Measurements from ENCODE around the gene MARCHF5. TPM values are rescaled to one million over a fixed set of nuclear protein-coding genes. Genes with fewer than 3 reads are reported as not detected.
"Not testable (repeated sequence)": the region's sequence is repeated elsewhere in the genome, so short reads cannot be mapped to it uniquely, and the experiment has no call there.

MARCHF5 gene
- total and polyA plus RNA-seq, 12 donors = 10.2 to 40.1 (median 31.9) TPM

- intact Hi-C loops (cut with DNase I) = no loop called here
- H3K36me3 ChIP-seq = peaks cover 0 to 62% (median 10%) of the 10 kb centered on the region in 9 donors
- H3K27ac ChIP-seq = no peak overlapping the region
- no peak for TF ChIP-seq CTCF (IDR thresholded peaks at IDR 0.05)
- H3K9me3 ChIP-seq = no peaks in the 10 kb centered on the region
- DNase-seq (no peak), ATAC-seq (no peak)
- H3K4me1 ChIP-seq = peaks cover 0 to 16% (median 7%) of the 10 kb centered on the region in 9 donors
- 75 to 81% methylated on average over 2 of the region's 2 CpGs for WGBS, 2 donors
- H3K4me3 ChIP-seq = no peak overlapping the region
- no peaks in the 10 kb centered on the region for H3K27me3 ChIP-seq
Measured at GRCh38 chr10:92316610-92317009, 25.6 kb downstream of the MARCHF5 start.

- Histone ChIP-seq H3K27ac (no peak overlapping the region), H3K4me3 (no peak overlapping the region), H3K27me3 (no peaks in the 10 kb centered on the region), H3K9me3 (no peaks in the 10 kb centered on the region), H3K36me3 (peaks cover 0 to 23% (median 5%) of the 10 kb centered on the region in 9 donors), H3K4me1 (peaks cover 0 to 15% (median 9%) of the 10 kb centered on the region in 9 donors)
- ATAC-seq = no peak
- DNase-seq = no peak
- intact Hi-C loops (cut with DNase I) = no loop called here
- WGBS, 2 donors = 88 to 92% methylated on average over 2 of the region's 2 CpGs
- no peak for TF ChIP-seq CTCF (IDR thresholded peaks at IDR 0.05)
Measured at GRCh38 chr10:92323079-92323478, 32.1 kb downstream of the MARCHF5 start.

- Histone ChIP-seq H3K36me3 (no peaks in the 10 kb centered on the region), H3K27me3 (no peaks in the 10 kb centered on the region), H3K27ac (no peak overlapping the region), H3K4me1 (peaks cover 0 to 26% (median 19%) of the 10 kb centered on the region in 9 donors), H3K4me3 (no peak overlapping the region), H3K9me3 (no peaks in the 10 kb centered on the region)
- intact Hi-C loops (cut with DNase I) = no loop called here
- ATAC-seq (peak in 1 of 8 donors; percentile 33), DNase-seq (no peak)
- 79 to 82% methylated on average over 3 of the region's 3 CpGs for WGBS, 2 donors
- no peak for TF ChIP-seq CTCF (IDR thresholded peaks at IDR 0.05)
Measured at GRCh38 chr10:92327445-92328433, 36.8 kb downstream of the MARCHF5 start.

- H3K36me3 ChIP-seq = peaks cover 0 to 2% (median 0%) of the 10 kb centered on the region in 9 donors
- no peaks in the 10 kb centered on the region for H3K9me3 ChIP-seq
- peaks cover 0 to 26% (median 19%) of the 10 kb centered on the region in 9 donors for H3K4me1 ChIP-seq
- no peaks in the 10 kb centered on the region for H3K27me3 ChIP-seq
- ATAC-seq (no peak), DNase-seq (no peak)
- H3K4me3 ChIP-seq = no peak overlapping the region
- no peak for TF ChIP-seq CTCF (IDR thresholded peaks at IDR 0.05)
- H3K27ac ChIP-seq = no peak overlapping the region
- intact Hi-C loops (cut with DNase I) = no loop called here
Measured at GRCh38 chr10:92328993-92329392, 38.0 kb downstream of the MARCHF5 start.

GRCh38 chr10:92329927-92330326, 39.0 kb downstream of the MARCHF5 start:
- DNase-seq; intact Hi-C loops (cut with DNase I); H3K9me3 ChIP-seq; H3K36me3 ChIP-seq; H3K27me3 ChIP-seq; H3K4me3 ChIP-seq; H3K27ac ChIP-seq; ATAC-seq: not testable (repeated sequence)
- WGBS, 2 donors = 94 to 98% methylated on average over 6 of the region's 6 CpGs
- H3K4me1 ChIP-seq = peaks cover under 1 to 27% (median 23%) of the 10 kb centered on the region in 9 donors

Data from heart right ventricle (tissue), 16 donors.